ENCODE data around the gene WNK1.

Gene WNK1

DNA sequence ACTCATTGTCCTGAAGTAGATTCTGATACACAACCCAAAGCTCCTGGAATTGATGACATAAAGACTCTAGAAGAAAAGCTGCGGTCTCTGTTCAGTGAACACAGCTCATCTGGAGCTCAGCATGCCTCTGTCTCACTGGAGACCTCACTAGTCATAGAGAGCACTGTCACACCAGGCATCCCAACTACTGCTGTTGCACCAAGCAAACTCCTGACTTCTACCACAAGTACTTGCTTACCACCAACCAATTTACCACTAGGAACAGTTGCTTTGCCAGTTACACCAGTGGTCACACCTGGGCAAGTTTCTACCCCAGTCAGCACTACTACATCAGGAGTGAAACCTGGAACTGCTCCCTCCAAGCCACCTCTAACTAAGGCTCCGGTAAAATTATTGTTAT lies 133.3 kb downstream of the WNK1 start:
- no peak for DNase-seq (ENCODE audit: low read depth)
- TF ChIP-seq, protein P1, sequence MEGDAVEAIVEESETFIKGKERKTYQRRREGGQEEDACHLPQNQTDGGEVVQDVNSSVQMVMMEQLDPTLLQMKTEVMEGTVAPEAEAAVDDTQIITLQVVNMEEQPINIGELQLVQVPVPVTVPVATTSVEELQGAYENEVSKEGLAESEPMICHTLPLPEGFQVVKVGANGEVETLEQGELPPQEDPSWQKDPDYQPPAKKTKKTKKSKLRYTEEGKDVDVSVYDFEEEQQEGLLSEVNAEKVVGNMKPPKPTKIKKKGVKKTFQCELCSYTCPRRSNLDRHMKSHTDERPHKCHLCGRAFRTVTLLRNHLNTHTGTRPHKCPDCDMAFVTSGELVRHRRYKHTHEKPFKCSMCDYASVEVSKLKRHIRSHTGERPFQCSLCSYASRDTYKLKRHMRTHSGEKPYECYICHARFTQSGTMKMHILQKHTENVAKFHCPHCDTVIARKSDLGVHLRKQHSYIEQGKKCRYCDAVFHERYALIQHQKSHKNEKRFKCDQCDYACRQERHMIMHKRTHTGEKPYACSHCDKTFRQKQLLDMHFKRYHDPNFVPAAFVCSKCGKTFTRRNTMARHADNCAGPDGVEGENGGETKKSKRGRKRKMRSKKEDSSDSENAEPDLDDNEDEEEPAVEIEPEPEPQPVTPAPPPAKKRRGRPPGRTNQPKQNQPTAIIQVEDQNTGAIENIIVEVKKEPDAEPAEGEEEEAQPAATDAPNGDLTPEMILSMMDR (IDR thresholded peaks at IDR 0.05; ENCODE audit: insufficient read depth, low read depth, low read length, missing control alignments) = no peak
- H3K4me3 ChIP-seq (ENCODE audit: low read length) = no peak overlapping the region

DNA sequence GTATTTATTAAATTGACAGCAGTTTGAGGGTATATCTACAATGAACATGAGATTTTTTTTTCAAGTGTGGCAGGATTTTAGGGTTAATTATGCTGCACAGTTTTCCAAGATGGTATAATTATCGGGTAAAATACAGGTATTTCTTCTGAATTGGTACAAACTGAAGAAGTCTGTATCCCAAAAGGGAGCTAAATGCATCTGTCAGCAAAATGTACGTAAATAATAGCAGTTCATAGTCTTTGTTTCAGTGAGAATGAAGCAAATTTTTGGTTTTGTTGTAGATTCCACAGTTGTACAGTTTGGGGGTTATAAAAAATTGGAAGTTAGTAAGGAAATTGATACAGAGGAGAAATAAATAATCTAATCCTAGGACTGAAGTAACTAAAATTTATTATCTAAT lies 133.8 kb downstream of the WNK1 start:
- no peak for DNase-seq (ENCODE audit: low read depth)
- TF ChIP-seq, protein P1 (IDR thresholded peaks at IDR 0.05; ENCODE audit: insufficient read depth, low read depth, low read length, missing control alignments) = no peak
- no peak overlapping the region for H3K4me3 ChIP-seq (ENCODE audit: low read length)

DNA sequence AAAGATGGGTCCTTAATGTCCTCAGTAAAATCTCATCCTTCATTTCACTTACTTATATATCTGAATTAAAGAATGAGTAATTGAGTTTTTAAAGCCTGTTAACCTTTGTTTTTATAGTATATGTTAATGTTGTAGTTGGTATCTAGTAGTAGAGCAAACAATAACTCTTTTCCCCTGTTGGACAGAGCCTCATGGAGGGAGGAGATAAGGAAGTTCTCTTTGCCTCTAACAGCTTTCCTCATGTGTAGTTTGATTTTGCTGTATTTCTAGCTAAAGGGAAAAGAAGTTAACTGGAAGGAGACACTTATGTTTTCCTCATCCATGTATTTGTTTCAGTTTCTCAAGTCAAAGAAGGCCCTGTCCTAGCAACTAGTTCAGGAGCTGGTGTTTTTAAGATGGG lies 141.8 kb downstream of the WNK1 start:
- TF ChIP-seq, protein P1 (IDR thresholded peaks at IDR 0.05; ENCODE audit: insufficient read depth, low read depth, low read length, missing control alignments) = no peak
- no peak overlapping the region for H3K4me3 ChIP-seq (ENCODE audit: low read length)
- DNase-seq (ENCODE audit: low read depth) = no peak

DNA sequence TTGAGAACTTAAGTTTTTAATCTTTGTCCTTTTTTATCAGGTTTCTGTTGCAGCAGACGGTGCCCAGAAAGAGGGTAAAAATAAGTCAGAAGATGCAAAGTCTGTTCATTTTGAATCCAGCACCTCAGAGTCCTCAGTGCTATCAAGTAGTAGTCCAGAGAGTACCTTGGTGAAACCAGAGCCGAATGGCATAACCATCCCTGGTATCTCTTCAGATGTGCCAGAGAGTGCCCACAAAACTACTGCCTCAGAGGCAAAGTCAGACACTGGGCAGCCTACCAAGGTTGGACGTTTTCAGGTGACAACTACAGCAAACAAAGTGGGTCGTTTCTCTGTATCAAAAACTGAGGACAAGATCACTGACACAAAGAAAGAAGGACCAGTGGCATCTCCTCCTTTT lies 143.7 kb downstream of the WNK1 start:
- DNase-seq (ENCODE audit: low read depth) = no peak
- TF ChIP-seq, protein P1 (IDR thresholded peaks at IDR 0.05; ENCODE audit: insufficient read depth, low read depth, low read length, missing control alignments) = no peak

DNA sequence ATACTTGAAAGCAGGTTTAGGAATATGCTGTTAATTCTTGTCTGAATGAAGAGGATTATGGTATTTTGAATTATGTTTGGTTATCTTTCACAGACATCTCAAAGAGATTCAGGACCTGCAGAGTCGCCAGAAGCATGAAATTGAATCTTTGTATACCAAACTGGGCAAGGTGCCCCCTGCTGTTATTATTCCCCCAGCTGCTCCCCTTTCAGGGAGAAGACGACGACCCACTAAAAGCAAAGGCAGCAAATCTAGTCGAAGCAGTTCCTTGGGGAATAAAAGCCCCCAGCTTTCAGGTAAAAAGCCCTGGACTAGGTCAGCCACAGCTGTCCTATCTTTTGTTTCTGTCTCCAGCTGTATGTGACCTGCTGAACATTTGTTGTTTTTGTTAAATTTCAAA lies 145.0 kb downstream of the WNK1 start:
- no peak overlapping the region for H3K4me3 ChIP-seq (ENCODE audit: low read length)
- TF ChIP-seq, protein P1 (IDR thresholded peaks at IDR 0.05; ENCODE audit: insufficient read depth, low read depth, low read length, missing control alignments) = no peak
- no peak for DNase-seq (ENCODE audit: low read depth)

More for the DNA sequence above, 143.7 kb downstream of the WNK1 start:
- H3K4me3 ChIP-seq (ENCODE audit: low read length) = no peak overlapping the region

DNA sequence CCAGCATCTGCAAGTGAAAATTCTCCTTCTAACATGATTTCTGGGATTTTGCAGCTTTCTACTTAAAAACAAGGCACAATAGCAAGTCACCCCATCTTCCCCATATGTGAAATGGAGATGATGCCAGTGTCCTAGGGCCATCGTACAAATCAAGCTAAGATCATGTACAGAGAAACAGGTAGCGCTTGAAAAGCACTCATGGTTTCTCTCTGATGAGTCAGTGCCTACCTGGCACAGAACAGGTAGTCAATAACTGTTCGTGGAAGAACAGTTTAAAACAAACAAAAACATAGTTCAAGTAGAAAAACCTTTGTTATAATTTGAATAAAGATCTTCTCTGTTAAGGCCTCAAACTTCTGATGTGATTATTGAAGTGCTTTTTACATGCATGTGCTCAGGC lies 150.2 kb downstream of the WNK1 start:
- TF ChIP-seq, protein P1 (IDR thresholded peaks at IDR 0.05; ENCODE audit: insufficient read depth, low read depth, low read length, missing control alignments) = no peak

DNA sequence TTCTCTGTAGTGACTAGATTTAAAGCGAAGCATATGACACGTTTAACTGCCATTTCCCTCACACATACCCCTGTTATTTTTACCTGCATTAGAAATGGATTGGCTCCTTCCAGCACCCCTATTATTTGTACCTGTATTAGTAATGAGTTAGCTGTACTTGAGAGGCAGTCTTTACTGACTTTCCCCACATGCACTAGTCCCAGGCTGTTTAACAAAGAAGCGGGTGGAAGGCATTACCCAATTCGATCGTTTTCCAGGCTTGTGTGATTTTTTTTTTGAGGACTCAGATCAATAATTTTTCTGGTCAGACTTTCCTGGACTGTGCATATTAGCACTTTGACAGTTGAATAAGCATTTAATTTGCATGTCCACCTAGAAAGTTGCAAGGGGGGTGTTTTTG lies 150.7 kb downstream of the WNK1 start:
- TF ChIP-seq, protein P1 (IDR thresholded peaks at IDR 0.05; ENCODE audit: insufficient read depth, low read depth, low read length, missing control alignments) = no peak
- DNase-seq (ENCODE audit: low read depth) = no peak
- no peak overlapping the region for H3K4me3 ChIP-seq (ENCODE audit: low read length)

More for the DNA sequence above, 150.2 kb downstream of the WNK1 start:
- no peak overlapping the region for H3K4me3 ChIP-seq (ENCODE audit: low read length)
- no peak for DNase-seq (ENCODE audit: low read depth)
